CD4-positive, alpha-beta T cell (primary cell): ENCODE data around the gene FBN1. TPM values are rescaled to one million over a fixed set of nuclear protein-coding genes. Genes with fewer than 3 reads are reported as not detected.

Experiments
- ATAC-seq: fragments of 200-7000 bp; cut with Tn5 transposase; one replicate; pipeline ENCODE4 v1.10.0; 2022; ENCODE audit warnings: mild to moderate bottlenecking; ENCODE audit not compliant: poor library complexity
- CTCF ChIA-PET: fragments of 350-600 bp; sonication (Branson Sonifier 250); formaldehyde crosslinking; loops from one replicate; lab custom pipeline; 2021; ENCODE audit warnings: antibody characterized with exemption, inconsistent platforms; lab: Charles Lee
- POLR2A ChIA-PET: fragments of 350-600 bp; sonication (Branson Sonifier 250); formaldehyde crosslinking; loops from one replicate; lab custom pipeline; 2021; ENCODE audit warnings: antibody characterized with exemption, inconsistent platforms; lab: Charles Lee
- DNase-seq, 14 experiments: peaks; one replicate each; pipeline ENCODE4 v3.0.0-alpha.2; 2013 to 2020; ENCODE audit warnings: mixed read lengths in 2 of 14
- H3K27ac ChIP-seq, 2 donors: one replicate each; pipeline versions ENCODE4 v1.5.1 to v1.7.0; 2013; ENCODE audit warnings: low read length in 2 of 2, low read depth in 1 of 2, mild to moderate bottlenecking in 1 of 2
- H3K27me3 ChIP-seq, 2 experiments: 1 replicate in 1 of 2; 2 replicates in 1 of 2; pipeline versions ENCODE4 v1.6.1 to v1.7.0; 2013; ENCODE audit warnings: low read length in 2 of 2, control low read depth in 1 of 2, mild to moderate bottlenecking in 1 of 2, moderate library complexity in 1 of 2; ENCODE audit not compliant: insufficient read depth in 2 of 2, control insufficient read depth in 1 of 2
- H3K36me3 ChIP-seq: one replicate; pipeline ENCODE4 v1.6.1; 2013; ENCODE audit warnings: low read length, control low read depth; ENCODE audit not compliant: insufficient read depth
- H3K4me1 ChIP-seq: one replicate; pipeline ENCODE4 v1.6.1; 2013; ENCODE audit warnings: low read length, control low read depth; ENCODE audit not compliant: insufficient read depth
- H3K4me3 ChIP-seq: one replicate; pipeline ENCODE4 v1.5.1; 2013; ENCODE audit warnings: mild to moderate bottlenecking, low read length, moderate library complexity
- H3K9me3 ChIP-seq, 2 experiments: 1 replicate in 1 of 2; 2 replicates in 1 of 2; pipeline versions ENCODE4 v1.6.1 to v1.7.0; 2013; ENCODE audit warnings: low read length in 2 of 2, mild to moderate bottlenecking in 2 of 2, control low read depth in 1 of 2, moderate library complexity in 1 of 2; ENCODE audit not compliant: control insufficient read depth in 1 of 2, insufficient read depth in 1 of 2
- H3K27ac Mint-ChIP-seq: one replicate; pipeline ENCODE4 v1.8.0; 2020; ENCODE audit warnings: mixed read lengths
- H3K27me3 Mint-ChIP-seq: one replicate; pipeline ENCODE4 v1.8.0; 2021; ENCODE audit warnings: mixed read lengths
- H3K36me3 Mint-ChIP-seq: one replicate; pipeline ENCODE4 v1.8.0; 2021; ENCODE audit warnings: low read depth, mixed read lengths
- H3K4me1 Mint-ChIP-seq: one replicate; pipeline ENCODE4 v1.8.0; 2021; ENCODE audit warnings: low read depth, mixed read lengths
- H3K4me3 Mint-ChIP-seq: one replicate; pipeline ENCODE4 v1.8.0; 2020; ENCODE audit warnings: mild to moderate bottlenecking, mixed read lengths
- H3K9me3 Mint-ChIP-seq: one replicate; pipeline ENCODE4 v1.8.0; 2020; ENCODE audit warnings: mixed read lengths
- intact Hi-C, 2 experiments: fragments of 100-400 bp; cut with DNase I in 1 of 2; cut with micrococcal nuclease in 1 of 2; formaldehyde crosslinking; loops; one replicate each; pipeline versions ENCODE4 v1.15.1 to v1.9.0; 2023 to 2025; cut with DNase I, micrococcal nuclease
- total RNA-seq, 174 experiments: library from RNA in 2 of 174; stranded (reverse) in 2 of 174; gene quantifications; one replicate each; pipeline ENCODE4 v1.2.3 and lab custom pipeline; 2021 to 2026
- TF ChIP-seq, protein P1 (sequence below): fragments of 200-600 bp; IDR thresholded peaks from one replicate; pipeline ENCODE4 v1.8.0; 2022; ENCODE audit warnings: antibody characterized with exemption, mild to moderate bottlenecking

FBN1 gene
- total RNA-seq, 2 experiments from 2014 or later = 0.11 to 0.25 TPM

DNA sequence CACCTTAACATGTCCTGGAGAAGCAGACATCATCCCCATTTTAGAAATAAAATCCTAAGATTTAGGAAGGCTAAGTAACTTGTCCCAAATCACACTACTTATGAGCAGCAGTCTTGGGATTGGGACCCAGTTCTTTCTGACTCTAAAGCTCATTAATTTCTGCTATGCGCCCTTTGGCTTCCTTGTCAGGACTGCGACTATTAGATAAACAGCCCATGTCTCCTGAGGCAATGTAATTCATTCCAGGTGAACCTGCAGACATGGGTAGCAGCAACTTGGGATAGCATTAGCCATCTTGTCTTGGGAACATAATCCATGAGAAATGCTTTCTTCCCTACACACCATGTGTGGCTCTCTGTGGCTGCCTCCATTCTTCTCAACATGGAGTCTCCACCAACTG, 32.3 kb upstream of the FBN1 start:
- H3K27ac ChIP-seq = no peak overlapping the region
- no peak for ATAC-seq
- no peaks in the 10 kb centered on the region for H3K27me3 ChIP-seq
- ChIA-PET POLR2A (no interaction called here), CTCF (no interaction called here)
- H3K4me3 ChIP-seq = no peak overlapping the region
- TF ChIP-seq, protein P1, sequence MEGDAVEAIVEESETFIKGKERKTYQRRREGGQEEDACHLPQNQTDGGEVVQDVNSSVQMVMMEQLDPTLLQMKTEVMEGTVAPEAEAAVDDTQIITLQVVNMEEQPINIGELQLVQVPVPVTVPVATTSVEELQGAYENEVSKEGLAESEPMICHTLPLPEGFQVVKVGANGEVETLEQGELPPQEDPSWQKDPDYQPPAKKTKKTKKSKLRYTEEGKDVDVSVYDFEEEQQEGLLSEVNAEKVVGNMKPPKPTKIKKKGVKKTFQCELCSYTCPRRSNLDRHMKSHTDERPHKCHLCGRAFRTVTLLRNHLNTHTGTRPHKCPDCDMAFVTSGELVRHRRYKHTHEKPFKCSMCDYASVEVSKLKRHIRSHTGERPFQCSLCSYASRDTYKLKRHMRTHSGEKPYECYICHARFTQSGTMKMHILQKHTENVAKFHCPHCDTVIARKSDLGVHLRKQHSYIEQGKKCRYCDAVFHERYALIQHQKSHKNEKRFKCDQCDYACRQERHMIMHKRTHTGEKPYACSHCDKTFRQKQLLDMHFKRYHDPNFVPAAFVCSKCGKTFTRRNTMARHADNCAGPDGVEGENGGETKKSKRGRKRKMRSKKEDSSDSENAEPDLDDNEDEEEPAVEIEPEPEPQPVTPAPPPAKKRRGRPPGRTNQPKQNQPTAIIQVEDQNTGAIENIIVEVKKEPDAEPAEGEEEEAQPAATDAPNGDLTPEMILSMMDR = no peak
- DNase-seq = no peak
- H3K9me3 ChIP-seq = no peaks in the 10 kb centered on the region
- no peak overlapping the region for H3K27ac Mint-ChIP-seq
- no peaks in the 10 kb centered on the region for H3K36me3 ChIP-seq
- no peak overlapping the region for H3K4me3 Mint-ChIP-seq
- no peaks in the 10 kb centered on the region for H3K4me1 Mint-ChIP-seq
- H3K27me3 Mint-ChIP-seq = no peaks in the 10 kb centered on the region
- no peaks in the 10 kb centered on the region for H3K9me3 Mint-ChIP-seq
- intact Hi-C loops = no loop called here
- no peaks in the 10 kb centered on the region for H3K36me3 Mint-ChIP-seq
- H3K4me1 ChIP-seq = no peaks in the 10 kb centered on the region

DNA sequence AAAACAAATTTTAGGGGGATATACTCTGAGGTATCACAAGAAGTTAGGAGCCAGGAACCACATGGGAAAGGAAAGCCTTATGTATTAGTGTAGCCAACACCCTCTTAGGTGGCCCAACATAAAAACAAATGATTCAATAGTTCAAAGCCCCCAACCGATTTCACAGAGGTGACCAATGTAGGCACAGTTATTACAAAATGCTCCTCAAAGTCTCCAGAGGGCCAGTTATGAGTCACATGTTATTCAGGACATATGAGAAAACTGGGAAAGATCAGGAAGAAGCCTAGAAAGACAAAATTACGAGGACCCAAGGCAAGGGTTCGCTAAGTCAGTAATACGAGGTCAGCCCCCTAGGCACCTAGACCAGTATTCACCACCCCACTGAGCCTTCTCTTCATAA, 29.9 kb upstream of the FBN1 start:
- no peaks in the 10 kb centered on the region for H3K9me3 ChIP-seq
- no peaks in the 10 kb centered on the region for H3K4me1 ChIP-seq
- Mint-ChIP-seq H3K36me3 (no peaks in the 10 kb centered on the region), H3K4me3 (no peak overlapping the region), H3K27me3 (no peaks in the 10 kb centered on the region), H3K4me1 (no peaks in the 10 kb centered on the region), H3K9me3 (no peaks in the 10 kb centered on the region), H3K27ac (no peak overlapping the region)
- TF ChIP-seq, protein P1 = no peak
- CTCF ChIA-PET = no interaction called here
- POLR2A ChIA-PET = no interaction called here
- H3K27ac ChIP-seq = no peak overlapping the region
- H3K4me3 ChIP-seq = no peak overlapping the region
- H3K27me3 ChIP-seq = no peaks in the 10 kb centered on the region
- H3K36me3 ChIP-seq = no peaks in the 10 kb centered on the region
- no peak for ATAC-seq
- intact Hi-C loops = no loop called here
- DNase-seq = no peak

DNA sequence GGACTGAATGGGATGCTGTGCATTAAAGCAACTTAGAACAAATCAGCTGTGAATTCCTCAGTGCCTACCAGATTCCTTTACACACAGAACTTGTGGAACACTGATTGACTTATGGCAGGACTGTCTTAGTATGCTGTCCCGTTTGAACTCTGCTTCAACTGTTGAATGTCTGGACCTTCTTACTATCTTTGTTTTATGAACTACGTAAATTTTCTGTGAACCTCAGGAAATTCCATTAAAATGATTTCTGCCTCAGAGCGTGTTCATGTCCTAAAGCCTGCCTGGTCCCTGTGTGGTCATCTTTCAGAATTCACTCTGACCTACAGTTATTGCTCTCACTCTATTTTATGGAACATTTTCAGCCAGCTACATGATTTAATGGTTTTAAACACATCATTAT, 29.4 kb upstream of the FBN1 start:
- no peaks in the 10 kb centered on the region for H3K27me3 Mint-ChIP-seq
- ChIA-PET CTCF (interaction anchor here (0.5 kb wide), 1 partner anchor 1555 kb away, joined by 3 read pairs; no protein-coding TSS in a partner anchor), POLR2A (no interaction called here)
- ATAC-seq (no peak), DNase-seq (no peak)
- no peaks in the 10 kb centered on the region for H3K4me1 Mint-ChIP-seq
- H3K4me1 ChIP-seq = no peaks in the 10 kb centered on the region
- no peak overlapping the region for H3K4me3 Mint-ChIP-seq
- no peaks in the 10 kb centered on the region for H3K36me3 ChIP-seq
- intact Hi-C loops = no loop called here
- H3K4me3 ChIP-seq = no peak overlapping the region
- H3K9me3 Mint-ChIP-seq = no peaks in the 10 kb centered on the region
- no peaks in the 10 kb centered on the region for H3K9me3 ChIP-seq
- H3K36me3 Mint-ChIP-seq = no peaks in the 10 kb centered on the region
- H3K27me3 ChIP-seq = no peaks in the 10 kb centered on the region
- TF ChIP-seq, protein P1 = no peak
- no peak overlapping the region for H3K27ac Mint-ChIP-seq
- H3K27ac ChIP-seq = no peak overlapping the region
